ENCODE data around the gene RAB9B. TPM values are rescaled to one million over a fixed set of nuclear protein-coding genes. Genes with fewer than 3 reads are reported as not detected.

Gene RAB9B, protein sequence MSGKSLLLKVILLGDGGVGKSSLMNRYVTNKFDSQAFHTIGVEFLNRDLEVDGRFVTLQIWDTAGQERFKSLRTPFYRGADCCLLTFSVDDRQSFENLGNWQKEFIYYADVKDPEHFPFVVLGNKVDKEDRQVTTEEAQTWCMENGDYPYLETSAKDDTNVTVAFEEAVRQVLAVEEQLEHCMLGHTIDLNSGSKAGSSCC
- 0.10 TPM for total RNA-seq (2013)
- polyA plus RNA-seq = under 1 TPM in 2 of 3 donors, not detected in 1; 0.01 to 0.08 TPM
- polyA minus RNA-seq = 0.08 TPM in 1 of 2 replicates, not detected in the other
- total RNA-seq = 0 to 2.6 (median 0.16) reads per million in 11 experiments

GRCh38 chrX:103831803-103832544 is at the start of gene RAB9B:
TSS of gene RAB9B (minus strand) at chrX:103832257. CDS start at chrX:103825784, 6,473 bp downstream.
- Mint-ChIP-seq H3K9me3 (peaks cover 0 to 3% (median 0%) of the 10 kb centered on the region in 7 donors), H3K27ac (peak within 1 kb of the TSS in 2 of 7 donors; percentile 40 to 49), H3K27me3 (ENCODE audit: low read depth in 3 of 3) (peaks cover 3 to 21% (median 7%) of the 10 kb centered on the region in 3 donors), H3K4me1 (peaks cover 6% of the 10 kb centered on the region), H3K36me3 (no peaks in the 10 kb centered on the region), H3K4me3 (peak within 1 kb of the TSS; percentile 82 to 93)
- H3K4me3 ChIP-seq (replicated peaks in 1 of 3; ENCODE audit: low read depth in 2 of 3, low read length in 3 of 3) = peak within 1 kb of the TSS; percentile 50 to 82 (median 76)
- no peak within 1 kb of the TSS for H3K27ac ChIP-seq (ENCODE audit: low read depth in 1 of 2, low read length in 2 of 2)
- 0% methylated on average over 31 of the region's 54 CpGs for WGBS (ENCODE audit: insufficient coverage)
- H3K9me3 ChIP-seq (replicated peaks in 1 of 2; ENCODE audit: control insufficient read depth in 1 of 2, insufficient read depth in 1 of 2, low read length in 2 of 2) = no peaks in the 10 kb centered on the region
- H2AFZ ChIP-seq (ENCODE audit: insufficient read depth, low read depth, low read length, poor library complexity, severe bottlenecking) = peak within 1 kb of the TSS; percentile 82
- intact Hi-C loops (cut with micrococcal nuclease) = no loop called here
- no peaks in the 10 kb centered on the region for H4K20me1 ChIP-seq (ENCODE audit: insufficient read depth, low read length)
- no peak for TF ChIP-seq CTCF (IDR thresholded peaks at IDR 0.05)
- H3K27me3 ChIP-seq (ENCODE audit: control insufficient read depth in 2 of 2, insufficient read depth in 2 of 2, low read length in 2 of 2) = peaks cover 0 to 19% of the 10 kb centered on the region in 2 donors
- H3K4me2 ChIP-seq (replicated peaks; ENCODE audit: extremely low read depth, low read length, poor library complexity, severe bottlenecking) = peak within 1 kb of the TSS; percentile 81
- no peaks in the 10 kb centered on the region for H3K36me3 ChIP-seq (replicated peaks in 1 of 2; ENCODE audit: control insufficient read depth in 1 of 2, insufficient read depth in 2 of 2, low read length in 2 of 2)
- H3K79me2 ChIP-seq (ENCODE audit: insufficient read depth, low read length) = no peaks in the 10 kb centered on the region
- DNase-seq = no peak
- H3K4me1 ChIP-seq (ENCODE audit: control insufficient read depth in 1 of 2, insufficient read depth in 2 of 2, low read length in 2 of 2) = peaks cover 5 to 6% of the 10 kb centered on the region in 2 donors
- H3K9ac ChIP-seq (ENCODE audit: insufficient read depth, low read length, poor library complexity, severe bottlenecking) = peak within 1 kb of the TSS; percentile 41

DNA sequence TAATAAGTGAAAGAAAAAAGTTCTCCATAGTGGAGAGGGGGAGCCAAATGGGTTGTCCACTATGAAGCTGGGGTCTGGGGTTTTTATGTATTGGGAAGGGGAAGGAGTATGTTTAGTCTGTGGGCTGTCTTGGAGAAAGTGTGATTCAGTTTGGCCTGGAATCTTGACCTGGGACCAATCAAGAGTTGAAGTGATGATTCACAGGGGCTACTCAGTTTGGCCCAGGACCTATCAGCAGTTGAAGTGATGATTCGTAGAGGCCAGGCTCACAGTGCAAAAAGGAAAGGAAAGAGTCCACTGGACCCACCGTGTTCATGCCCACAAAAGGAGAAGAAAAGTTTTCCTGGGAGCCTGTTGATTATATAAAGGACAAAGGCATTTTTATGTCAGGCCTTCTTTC is 47.3 kb upstream of the RAB9B start:
- H3K27ac Mint-ChIP-seq = no peak overlapping the region
- no peak for DNase-seq
- Histone ChIP-seq H3K79me2 (ENCODE audit: insufficient read depth, low read length) (no peaks in the 10 kb centered on the region), H4K20me1 (ENCODE audit: insufficient read depth, low read length) (no peaks in the 10 kb centered on the region), H3K9ac (ENCODE audit: insufficient read depth, low read length, poor library complexity, severe bottlenecking) (no peak overlapping the region), H3K4me1 (ENCODE audit: control insufficient read depth in 1 of 2, insufficient read depth in 2 of 2, low read length in 2 of 2) (no peaks in the 10 kb centered on the region), H2AFZ (ENCODE audit: insufficient read depth, low read depth, low read length, poor library complexity, severe bottlenecking) (no peak overlapping the region), H3K36me3 (replicated peaks in 1 of 2; ENCODE audit: control insufficient read depth in 1 of 2, insufficient read depth in 2 of 2, low read length in 2 of 2) (no peaks in the 10 kb centered on the region), H3K4me3 (replicated peaks in 1 of 3; ENCODE audit: low read depth in 2 of 3, low read length in 3 of 3) (no peak overlapping the region), H3K27me3 (ENCODE audit: control insufficient read depth in 2 of 2, insufficient read depth in 2 of 2, low read length in 2 of 2) (no peaks in the 10 kb centered on the region), H3K9me3 (replicated peaks in 1 of 2; ENCODE audit: control insufficient read depth in 1 of 2, insufficient read depth in 1 of 2, low read length in 2 of 2) (no peaks in the 10 kb centered on the region), H3K27ac (ENCODE audit: low read depth in 1 of 2, low read length in 2 of 2) (no peak overlapping the region), H3K4me2 (replicated peaks; ENCODE audit: extremely low read depth, low read length, poor library complexity, severe bottlenecking) (no peak overlapping the region)
- H3K4me3 Mint-ChIP-seq = no peak overlapping the region
- peaks cover 0 to 10% (median 0%) of the 10 kb centered on the region in 3 donors for H3K27me3 Mint-ChIP-seq (ENCODE audit: low read depth in 3 of 3)
- intact Hi-C loops (cut with micrococcal nuclease) = no loop called here
- no CpG with 5 or more reads among the region's 2 CpGs for WGBS (ENCODE audit: insufficient coverage)
- H3K4me1 Mint-ChIP-seq = no peaks in the 10 kb centered on the region
- no peak for TF ChIP-seq CTCF (IDR thresholded peaks at IDR 0.05)
- no peaks in the 10 kb centered on the region for H3K36me3 Mint-ChIP-seq
- H3K9me3 Mint-ChIP-seq = peaks cover 0 to 1% (median 0%) of the 10 kb centered on the region in 7 donors

All from CD14-positive monocyte (primary cell).